Gastrocnemius medialis (tissue), 4 donors: Measurements from ENCODE around the gene TLR5. TPM values are rescaled to one million over a fixed set of nuclear protein-coding genes. Genes with fewer than 3 reads are reported as not detected.

Experiments
- ATAC-seq, 2 donors: fragments of 150-250 bp; one replicate each; pipeline ENCODE4 v1.9.1; 2016
- DNase-seq, 2 donors: peaks; one replicate each; pipeline ENCODE4 v3.0.0-alpha.2; 2019
- H3K27ac ChIP-seq, 4 donors: fragments of 200-600 bp; sonication (generic); 1 replicate in 1 of 4; 2 replicates in 3 of 4; pipeline ENCODE4 v1.5.1; 2016 to 2018; ENCODE audit warnings: mild to moderate bottlenecking in 2 of 4, moderate library complexity in 1 of 4
- H3K27me3 ChIP-seq, 3 donors: fragments of 200-600 bp; sonication (generic) in 2 of 3; 1 replicate in 1 of 3; 2 replicates in 2 of 3; pipeline versions ENCODE4 v1.5.1 to v1.6.0; 2016 to 2019; ENCODE audit warnings: mild to moderate bottlenecking in 1 of 3, moderate library complexity in 1 of 3
- H3K36me3 ChIP-seq, 2 donors: fragments of 200-600 bp; sonication (generic) in 1 of 2; one replicate each; pipeline ENCODE4 v1.5.1; 2017 to 2018
- H3K4me1 ChIP-seq, 2 donors: fragments of 200-600 bp; sonication (generic) in 1 of 2; one replicate each; pipeline ENCODE4 v1.5.1; 2016 to 2017; ENCODE audit warnings: mild to moderate bottlenecking in 2 of 2
- H3K4me3 ChIP-seq, 4 donors: fragments of 200-600 bp; sonication (generic) in 3 of 4; 1 replicate in 1 of 4; 2 replicates in 3 of 4; pipeline ENCODE4 v1.5.1; 2016 to 2019; ENCODE audit warnings: mild to moderate bottlenecking in 2 of 4
- H3K9me3 ChIP-seq, 3 donors: fragments of 200-600 bp; sonication (generic) in 2 of 3; 1 replicate in 1 of 3; 2 replicates in 2 of 3; pipeline ENCODE4 v1.5.1; 2016 to 2019
- POLR2A ChIP-seq, 2 donors: fragments of 450-650 bp; IDR thresholded peaks; one replicate each; pipeline ENCODE4 v1.6.1; 2017; ENCODE audit warnings: antibody characterized with exemption in 2 of 2, mild to moderate bottlenecking in 2 of 2, moderate library complexity in 2 of 2
- in situ Hi-C, 4 donors: fragments of 200-750 bp; cut with MboI; loops; one replicate each; pipeline versions ENCODE4 v1.15.0 to v1.8.0; 2017; ENCODE audit warnings: low sequenced_read_pairs in 4 of 4
- intact Hi-C: fragments of 100-400 bp; cut with DNase I; formaldehyde crosslinking; loops from one replicate; pipeline ENCODE4 v1.15.1; 2023; ENCODE audit warnings: low total_unique reads
- total RNA-seq, 4 donors: library from RNA; depleted of rRNA; stranded (reverse); fragments of >200 nt; gene quantifications; one replicate each; pipeline versions ENCODE4 v1.1.0 to v1.2.3, GENCODE V29; 2016
- TF ChIP-seq, protein P1 (sequence below), 5 experiments: fragments of 450-650 bp in 3 of 5; fragments of 200-600 bp in 2 of 5; sonication (generic) in 2 of 5; IDR thresholded peaks in 4 of 5; conservative IDR thresholded peaks in 1 of 5; 1 replicate in 4 of 5; 2 replicates in 1 of 5; pipeline ENCODE4 v1.5.1; 2016 to 2019; ENCODE audit warnings: antibody characterized with exemption in 5 of 5, mild to moderate bottlenecking in 3 of 5, moderate library complexity in 3 of 5

The TLR5 gene
- total RNA-seq, 4 donors from 2014 or later: 0.49 to 2.1 (median 1.3) TPM

DNA sequence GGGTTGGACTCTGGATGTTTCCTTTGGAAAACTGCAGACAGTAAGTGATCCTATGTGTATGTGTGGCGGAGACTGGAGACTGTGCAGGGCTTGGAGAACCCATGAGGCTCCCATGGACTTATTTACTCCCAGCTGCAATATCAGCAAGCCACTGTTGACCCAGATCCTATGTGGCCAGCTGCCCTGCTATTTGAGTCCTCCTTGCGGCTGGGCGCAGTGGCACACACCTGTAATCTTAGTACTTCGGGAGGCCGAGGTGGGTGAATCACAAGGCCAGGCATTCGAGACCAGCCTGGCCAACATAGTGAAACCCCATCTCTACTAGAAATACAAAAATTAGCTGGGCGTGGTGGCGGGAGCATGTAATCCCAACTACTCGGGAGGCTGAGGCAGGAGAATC is 83.5 kb downstream of the TLR5 start:
- H3K27ac ChIP-seq: no peak overlapping the region
- intact Hi-C loops (no loop called here), in situ Hi-C loops (no loop called here)
- H3K4me1 ChIP-seq: no peaks in the 10 kb centered on the region
- H3K4me3 ChIP-seq: no peak overlapping the region
- H3K27me3 ChIP-seq: no peaks in the 10 kb centered on the region
- TF ChIP-seq, protein P1, sequence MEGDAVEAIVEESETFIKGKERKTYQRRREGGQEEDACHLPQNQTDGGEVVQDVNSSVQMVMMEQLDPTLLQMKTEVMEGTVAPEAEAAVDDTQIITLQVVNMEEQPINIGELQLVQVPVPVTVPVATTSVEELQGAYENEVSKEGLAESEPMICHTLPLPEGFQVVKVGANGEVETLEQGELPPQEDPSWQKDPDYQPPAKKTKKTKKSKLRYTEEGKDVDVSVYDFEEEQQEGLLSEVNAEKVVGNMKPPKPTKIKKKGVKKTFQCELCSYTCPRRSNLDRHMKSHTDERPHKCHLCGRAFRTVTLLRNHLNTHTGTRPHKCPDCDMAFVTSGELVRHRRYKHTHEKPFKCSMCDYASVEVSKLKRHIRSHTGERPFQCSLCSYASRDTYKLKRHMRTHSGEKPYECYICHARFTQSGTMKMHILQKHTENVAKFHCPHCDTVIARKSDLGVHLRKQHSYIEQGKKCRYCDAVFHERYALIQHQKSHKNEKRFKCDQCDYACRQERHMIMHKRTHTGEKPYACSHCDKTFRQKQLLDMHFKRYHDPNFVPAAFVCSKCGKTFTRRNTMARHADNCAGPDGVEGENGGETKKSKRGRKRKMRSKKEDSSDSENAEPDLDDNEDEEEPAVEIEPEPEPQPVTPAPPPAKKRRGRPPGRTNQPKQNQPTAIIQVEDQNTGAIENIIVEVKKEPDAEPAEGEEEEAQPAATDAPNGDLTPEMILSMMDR (IDR thresholded peaks at IDR 0.05 in 4 of 5, conservative IDR thresholded peaks at IDR 0.05 in 1 of 5): no peak
- no peak for TF ChIP-seq POLR2A (IDR thresholded peaks at IDR 0.05)
- H3K9me3 ChIP-seq: no peaks in the 10 kb centered on the region
- DNase-seq (no peak), ATAC-seq (no peak)
- H3K36me3 ChIP-seq: no peaks in the 10 kb centered on the region

Other genes with a start within 250 kb of the TLR5 start
- 1 to 10 TPM in 3 of 4 donors, not detected in 1; 1.2 to 4.0 (median 3.3) TPM for gene SUSD4, start 220.9 kb upstream of the TLR5 start, total RNA-seq